ENCODE results near the gene MYLK3.

Gene MYLK3

DNA sequence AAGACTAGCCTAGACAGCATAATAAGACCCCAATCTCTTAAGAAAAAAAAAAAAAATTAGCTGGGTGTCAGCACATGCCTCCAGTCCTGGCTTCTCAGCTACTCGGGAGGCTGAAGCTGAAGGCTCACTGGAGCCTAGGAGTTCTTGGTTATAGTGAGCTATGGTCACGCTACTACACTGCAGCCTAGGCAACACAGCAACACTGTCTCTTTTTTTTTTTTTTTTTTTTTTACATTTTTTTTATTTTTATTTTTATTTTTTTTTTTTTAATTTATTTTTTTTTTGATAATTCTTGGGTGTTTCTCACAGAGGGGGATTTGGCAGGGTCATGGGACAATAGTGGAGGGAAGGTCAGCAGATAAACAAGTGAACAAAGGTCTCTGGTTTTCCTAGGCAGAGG is 54.5 kb downstream of the MYLK3 start:
- TF ChIP-seq, protein P1, sequence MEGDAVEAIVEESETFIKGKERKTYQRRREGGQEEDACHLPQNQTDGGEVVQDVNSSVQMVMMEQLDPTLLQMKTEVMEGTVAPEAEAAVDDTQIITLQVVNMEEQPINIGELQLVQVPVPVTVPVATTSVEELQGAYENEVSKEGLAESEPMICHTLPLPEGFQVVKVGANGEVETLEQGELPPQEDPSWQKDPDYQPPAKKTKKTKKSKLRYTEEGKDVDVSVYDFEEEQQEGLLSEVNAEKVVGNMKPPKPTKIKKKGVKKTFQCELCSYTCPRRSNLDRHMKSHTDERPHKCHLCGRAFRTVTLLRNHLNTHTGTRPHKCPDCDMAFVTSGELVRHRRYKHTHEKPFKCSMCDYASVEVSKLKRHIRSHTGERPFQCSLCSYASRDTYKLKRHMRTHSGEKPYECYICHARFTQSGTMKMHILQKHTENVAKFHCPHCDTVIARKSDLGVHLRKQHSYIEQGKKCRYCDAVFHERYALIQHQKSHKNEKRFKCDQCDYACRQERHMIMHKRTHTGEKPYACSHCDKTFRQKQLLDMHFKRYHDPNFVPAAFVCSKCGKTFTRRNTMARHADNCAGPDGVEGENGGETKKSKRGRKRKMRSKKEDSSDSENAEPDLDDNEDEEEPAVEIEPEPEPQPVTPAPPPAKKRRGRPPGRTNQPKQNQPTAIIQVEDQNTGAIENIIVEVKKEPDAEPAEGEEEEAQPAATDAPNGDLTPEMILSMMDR (IDR thresholded peaks at IDR 0.05; ENCODE audit: insufficient read depth, low read depth, low read length, missing control alignments): no peak
- no peak overlapping the region for H3K4me3 ChIP-seq (ENCODE audit: low read length)
- DNase-seq (ENCODE audit: low read depth): no peak

DNA sequence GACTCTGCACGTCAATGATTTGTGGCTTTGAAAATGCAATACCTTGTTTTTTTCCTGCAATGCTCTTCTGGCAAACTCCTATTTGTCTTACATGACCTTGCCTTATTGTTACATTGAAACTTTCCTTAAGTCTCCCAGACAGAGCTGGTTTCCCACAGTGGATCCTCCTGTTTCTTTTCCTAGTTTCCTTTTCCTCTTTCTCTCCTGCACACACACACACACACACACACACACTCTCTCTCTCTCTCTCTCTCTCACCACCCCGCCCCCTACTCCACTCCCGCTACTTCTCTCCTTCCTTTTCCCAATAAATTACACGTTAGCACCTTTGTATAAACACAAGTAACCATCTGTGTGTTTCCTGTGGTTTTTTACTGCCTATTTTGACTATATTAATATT is 56.4 kb downstream of the MYLK3 start:
- TF ChIP-seq, protein P1 (IDR thresholded peaks at IDR 0.05; ENCODE audit: insufficient read depth, low read depth, low read length, missing control alignments): no peak
- DNase-seq (ENCODE audit: low read depth): peak; percentile 8
- H3K4me3 ChIP-seq (ENCODE audit: low read length): no peak overlapping the region

DNA sequence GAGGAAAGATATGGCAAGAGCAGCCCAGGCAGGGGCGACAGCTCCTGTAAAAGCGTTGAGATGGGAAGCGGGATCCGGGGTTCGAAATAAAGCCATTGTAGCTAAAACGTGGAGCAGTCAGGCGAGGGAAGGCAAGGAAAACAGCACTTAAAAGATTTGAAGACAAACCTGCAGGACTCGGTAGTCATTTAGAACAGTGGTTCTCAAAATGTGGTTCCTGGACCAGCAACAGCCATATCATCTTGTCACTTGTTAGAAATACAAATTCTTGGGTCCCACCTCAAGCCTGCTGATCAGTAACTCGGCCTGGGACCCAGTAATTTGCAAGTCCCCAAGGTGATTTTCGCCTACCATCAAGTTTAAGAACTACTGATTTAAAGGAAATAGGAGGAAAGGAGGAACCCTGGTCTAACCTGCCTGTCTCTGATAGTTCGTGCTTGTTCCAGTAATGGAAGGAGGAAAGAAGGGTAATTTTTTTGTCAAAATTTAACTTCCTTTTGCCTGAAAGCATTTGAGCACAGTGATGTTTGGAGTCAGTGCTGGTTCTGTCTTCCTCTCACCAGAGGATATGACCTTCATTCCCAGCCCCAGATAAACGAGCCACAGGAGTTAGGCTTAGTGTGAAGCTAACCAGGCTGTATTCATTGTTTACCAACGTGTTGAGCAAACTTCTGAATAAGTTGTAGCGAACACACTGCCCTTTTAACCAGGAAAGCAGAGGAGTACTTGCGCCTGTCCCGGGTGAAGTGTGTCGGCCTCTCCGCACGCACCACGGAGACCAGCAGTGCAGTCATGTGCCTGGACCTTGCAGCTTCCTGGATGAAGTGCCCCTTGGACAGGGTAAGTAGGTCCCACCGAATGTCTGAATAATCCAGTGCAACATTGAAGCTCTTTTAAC is 57.6 kb downstream of the MYLK3 start:
- peak overlapping the region; percentile 84 for H3K4me3 ChIP-seq (ENCODE audit: low read length)
- peak; percentile 20 for DNase-seq (ENCODE audit: low read depth)
- TF ChIP-seq, protein P1 (IDR thresholded peaks at IDR 0.05; ENCODE audit: insufficient read depth, low read depth, low read length, missing control alignments): no peak

DNA sequence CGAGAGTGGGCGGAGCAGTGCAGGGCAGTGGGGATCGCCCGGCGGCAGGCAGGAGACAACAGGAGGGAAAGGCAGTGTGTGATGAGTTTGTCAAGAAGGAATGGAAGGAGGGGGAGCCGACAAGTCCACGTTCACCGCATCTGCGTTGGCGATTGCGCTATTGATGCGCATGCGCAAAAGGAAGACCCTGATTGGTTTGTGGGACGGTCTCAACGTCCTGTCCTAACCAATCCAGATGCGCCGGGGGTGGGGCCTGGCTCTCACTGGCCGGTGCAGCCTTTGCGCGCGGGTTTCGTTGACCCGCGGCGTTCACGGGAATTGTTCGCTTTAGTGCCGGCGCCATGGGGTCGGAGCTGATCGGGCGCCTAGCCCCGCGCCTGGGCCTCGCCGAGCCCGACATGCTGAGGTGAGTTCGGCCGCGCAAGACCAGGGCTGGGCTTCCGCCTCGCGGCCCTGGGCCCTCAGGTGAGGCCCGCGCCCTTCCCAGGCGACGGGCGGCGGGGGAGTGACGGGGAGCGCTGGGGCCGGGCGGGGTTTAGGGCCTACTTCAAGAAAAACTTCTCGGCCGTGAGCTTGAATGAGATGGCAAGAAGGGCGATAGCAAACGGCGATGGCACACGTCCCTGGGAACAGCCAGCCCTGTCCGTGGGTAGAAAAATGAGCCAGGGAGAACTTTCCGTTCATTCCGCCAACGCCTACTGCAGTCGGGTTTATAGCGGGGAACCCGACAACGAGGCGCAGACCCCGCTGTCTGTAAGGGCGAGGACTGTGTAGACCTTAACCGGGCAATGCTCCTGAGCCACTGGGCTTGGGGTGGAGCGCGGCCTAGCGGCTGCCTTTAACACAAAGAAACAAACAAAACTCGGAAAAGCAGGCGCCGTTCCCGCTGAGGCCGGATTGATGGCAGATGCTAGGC is 58.5 kb downstream of the MYLK3 start, which contains the start of gene ORC6:
Gene ORC6 (plus strand): TSS at position 295 of the 916 bp plus-strand sequence. CDS start 47 bp downstream, at position 342.
- TF ChIP-seq, protein P1 (IDR thresholded peaks at IDR 0.05; ENCODE audit: insufficient read depth, low read depth, low read length, missing control alignments): peak; percentile 61
- peak; percentile 96 for DNase-seq (ENCODE audit: low read depth)
- H3K4me3 ChIP-seq (ENCODE audit: low read length): peak within 1 kb of the TSS; percentile 84

DNA sequence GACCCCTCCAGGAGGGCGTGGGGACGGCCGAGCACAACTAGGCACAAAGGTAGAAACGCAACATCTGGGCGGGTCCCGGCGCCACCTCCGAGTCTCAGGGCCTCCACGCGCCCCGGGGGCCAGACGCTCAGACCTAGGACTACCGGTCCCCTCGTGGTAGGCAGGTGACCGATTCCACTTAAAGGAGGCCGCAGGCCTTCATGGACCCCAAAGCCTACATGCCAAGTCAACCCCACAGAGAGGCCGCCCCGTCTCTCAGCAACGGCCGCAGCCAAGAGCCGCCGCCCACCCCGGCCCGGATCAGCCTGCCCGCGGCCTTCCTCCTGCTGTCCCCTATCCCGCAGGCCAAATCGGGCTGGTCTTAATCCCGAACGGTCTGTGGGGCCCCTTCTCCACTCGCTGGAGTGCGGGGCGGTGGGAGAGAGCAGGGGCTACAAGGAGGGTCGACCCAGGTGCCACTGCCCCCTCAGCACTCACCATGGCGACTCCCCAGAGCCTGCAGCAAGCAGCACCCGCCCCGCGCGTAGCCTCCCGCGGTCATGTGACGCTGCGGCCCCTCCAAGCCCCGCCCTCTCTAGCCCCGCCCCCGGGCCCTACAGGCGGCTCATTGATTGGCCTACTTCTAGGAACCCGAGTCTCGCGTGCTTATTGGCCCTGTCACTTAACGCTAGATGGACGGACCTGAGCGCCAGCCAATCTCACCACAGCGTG is 59.3 kb downstream of the MYLK3 start, which contains the start of gene VPS35:
Gene VPS35 (minus strand): TSS at position 525 of the 711 bp plus-strand sequence. CDS start 45 bp downstream, at position 480.
- peak; percentile 99 for DNase-seq (ENCODE audit: low read depth)
- H3K4me3 ChIP-seq (ENCODE audit: low read length): peak within 1 kb of the TSS; percentile 84
- TF ChIP-seq, protein P1 (IDR thresholded peaks at IDR 0.05; ENCODE audit: insufficient read depth, low read depth, low read length, missing control alignments): no peak

DNA sequence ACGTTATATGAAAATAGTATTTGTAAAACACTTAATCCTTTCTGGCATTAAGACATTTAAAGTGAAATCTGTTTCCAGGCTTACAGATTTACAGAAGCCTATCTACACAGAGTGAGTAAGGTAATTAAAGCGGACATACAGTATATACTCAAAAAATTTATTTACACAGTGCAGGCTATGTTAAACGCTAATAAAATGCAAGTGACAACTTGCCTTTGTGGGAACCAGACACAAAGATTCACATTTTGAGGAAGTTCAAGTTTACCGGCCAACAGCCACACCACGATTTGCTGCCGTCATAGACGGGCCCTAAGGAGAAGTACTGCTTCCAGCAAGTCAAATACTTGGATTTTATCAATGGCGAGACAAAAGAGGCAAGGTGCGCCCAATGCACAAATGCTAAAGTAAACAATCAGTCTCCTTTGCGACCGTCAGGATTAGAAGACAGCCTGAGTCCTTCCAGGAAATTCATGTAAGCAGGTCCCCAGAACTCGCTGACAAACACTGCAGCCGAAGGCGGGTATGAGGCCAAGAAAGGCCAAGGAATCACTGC is 60.0 kb downstream of the MYLK3 start:
- TF ChIP-seq, protein P1 (IDR thresholded peaks at IDR 0.05; ENCODE audit: insufficient read depth, low read depth, low read length, missing control alignments): no peak
- H3K4me3 ChIP-seq (ENCODE audit: low read length): peak overlapping the region; percentile 84
- DNase-seq (ENCODE audit: low read depth): peak; percentile 81
